ENCODE data around the gene KCNE3. TPM values are rescaled to one million over a fixed set of nuclear protein-coding genes. Genes with fewer than 3 reads are reported as not detected.
A peak's percentile ranks its signal among the peaks of the same experiment; 100 is the strongest.

The KCNE3 gene
- polyA plus RNA-seq, 1 experiment = 1.0 TPM

- CTCF ChIA-PET = no interaction called here
- H3K4me3 ChIP-seq (ENCODE audit: low read depth, low read length) = no peak overlapping the region
- H3K27ac ChIP-seq (ENCODE audit: low read depth, low read length) = no peak overlapping the region
- H3K9me3 ChIP-seq (ENCODE audit: control insufficient read depth, insufficient read depth, low read length) = peaks cover 4% of the 10 kb centered on the region; the same call in 1 of the 2 replicates
- POLR2A ChIA-PET = no interaction called here
- H3K27me3 ChIP-seq (ENCODE audit: control insufficient read depth, insufficient read depth, low read length) = no peaks in the 10 kb centered on the region
- no peak for TF ChIP-seq CTCF (IDR thresholded peaks at IDR 0.05; ENCODE audit: low read depth, low read length)
- DNase-seq (ENCODE audit: low read depth, low spot score) = no peak
These were observed 36.8 kb upstream of the KCNE3 start for GRCh38 chr11:74504100-74504691.

GRCh38 chr11:74494916-74495315, 27.6 kb upstream of the KCNE3 start:
- no peak for DNase-seq (ENCODE audit: low read depth, low spot score)
- no peak overlapping the region for H3K27ac ChIP-seq (ENCODE audit: low read depth, low read length)
- POLR2A ChIA-PET = no interaction called here
- H3K9me3 ChIP-seq (ENCODE audit: control insufficient read depth, insufficient read depth, low read length) = no peaks in the 10 kb centered on the region
- TF ChIP-seq CTCF (IDR thresholded peaks at IDR 0.05; ENCODE audit: low read depth, low read length) = no peak
- CTCF ChIA-PET = interaction anchor here (0.6 to 1.1 kb wide), 3 partner anchors 105 to 444 kb away, joined by 3 to 7 read pairs (median 4); no protein-coding TSS in a partner anchor
- no peaks in the 10 kb centered on the region for H3K27me3 ChIP-seq (ENCODE audit: control insufficient read depth, insufficient read depth, low read length)
- no peak overlapping the region for H3K4me3 ChIP-seq (ENCODE audit: low read depth, low read length)

GRCh38 chr11:74493791-74494630, 26.7 kb upstream of the KCNE3 start:
- ChIA-PET POLR2A (interaction anchor here (1.1 to 1.9 kb wide), 4 partner anchors 13 to 246 kb away, joined by 3 to 11 read pairs (median 4); no protein-coding TSS in a partner anchor), CTCF (interaction anchor here (0.6 to 1.4 kb wide), 7 partner anchors 9 to 443 kb away, joined by 3 to 7 read pairs (median 4); no protein-coding TSS in a partner anchor)
- peak overlapping the region; percentile 70 for H3K4me3 ChIP-seq (ENCODE audit: low read depth, low read length)
- H3K9me3 ChIP-seq (ENCODE audit: control insufficient read depth, insufficient read depth, low read length) = no peaks in the 10 kb centered on the region
- TF ChIP-seq CTCF (IDR thresholded peaks at IDR 0.05; ENCODE audit: low read depth, low read length) = no peak
- no peak for DNase-seq (ENCODE audit: low read depth, low spot score)
- no peaks in the 10 kb centered on the region for H3K27me3 ChIP-seq (ENCODE audit: control insufficient read depth, insufficient read depth, low read length)
- no peak overlapping the region for H3K27ac ChIP-seq (ENCODE audit: low read depth, low read length)

- Histone ChIP-seq H3K27ac (ENCODE audit: low read depth, low read length) (no peak within 1 kb of the TSS), H3K4me3 (ENCODE audit: low read depth, low read length) (peak within 1 kb of the TSS; percentile 70), H3K27me3 (ENCODE audit: control insufficient read depth, insufficient read depth, low read length) (no peaks in the 10 kb centered on the region), H3K9me3 (ENCODE audit: control insufficient read depth, insufficient read depth, low read length) (no peaks in the 10 kb centered on the region)
- ChIA-PET POLR2A (interaction anchor here (0.6 to 1.9 kb wide), 13 partner anchors 13 to 1952 kb away, joined by 3 to 11 read pairs (median 4); partner anchors contain the start of genes EMSY and KCNE3), CTCF (interaction anchor here (0.6 to 1.4 kb wide), 5 partner anchors 8 to 237 kb away, joined by 3 to 5 read pairs (median 3); no protein-coding TSS in a partner anchor)
- TF ChIP-seq CTCF (IDR thresholded peaks at IDR 0.05; ENCODE audit: low read depth, low read length) = no peak
- DNase-seq (ENCODE audit: low read depth, low spot score) = peak; percentile 87
These were observed 25.8 kb upstream of the KCNE3 start, which contains the start of gene LIPT2 for GRCh38 chr11:74492974-74493790. LIPT2 (minus strand) TSS chr11:74493724; CDS start chr11:74493703, 21 bp downstream.
